NCI-H187 (cell line): ENCODE data around the gene NEURL1.

Source experiments
- DNase-seq, 2 experiments: peaks; one replicate each; lab custom pipeline; 2025; lab: John Stamatoyannopoulos, UW

Gene NEURL1, protein sequence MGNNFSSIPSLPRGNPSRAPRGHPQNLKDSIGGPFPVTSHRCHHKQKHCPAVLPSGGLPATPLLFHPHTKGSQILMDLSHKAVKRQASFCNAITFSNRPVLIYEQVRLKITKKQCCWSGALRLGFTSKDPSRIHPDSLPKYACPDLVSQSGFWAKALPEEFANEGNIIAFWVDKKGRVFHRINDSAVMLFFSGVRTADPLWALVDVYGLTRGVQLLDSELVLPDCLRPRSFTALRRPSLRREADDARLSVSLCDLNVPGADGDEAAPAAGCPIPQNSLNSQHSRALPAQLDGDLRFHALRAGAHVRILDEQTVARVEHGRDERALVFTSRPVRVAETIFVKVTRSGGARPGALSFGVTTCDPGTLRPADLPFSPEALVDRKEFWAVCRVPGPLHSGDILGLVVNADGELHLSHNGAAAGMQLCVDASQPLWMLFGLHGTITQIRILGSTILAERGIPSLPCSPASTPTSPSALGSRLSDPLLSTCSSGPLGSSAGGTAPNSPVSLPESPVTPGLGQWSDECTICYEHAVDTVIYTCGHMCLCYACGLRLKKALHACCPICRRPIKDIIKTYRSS

DNA sequence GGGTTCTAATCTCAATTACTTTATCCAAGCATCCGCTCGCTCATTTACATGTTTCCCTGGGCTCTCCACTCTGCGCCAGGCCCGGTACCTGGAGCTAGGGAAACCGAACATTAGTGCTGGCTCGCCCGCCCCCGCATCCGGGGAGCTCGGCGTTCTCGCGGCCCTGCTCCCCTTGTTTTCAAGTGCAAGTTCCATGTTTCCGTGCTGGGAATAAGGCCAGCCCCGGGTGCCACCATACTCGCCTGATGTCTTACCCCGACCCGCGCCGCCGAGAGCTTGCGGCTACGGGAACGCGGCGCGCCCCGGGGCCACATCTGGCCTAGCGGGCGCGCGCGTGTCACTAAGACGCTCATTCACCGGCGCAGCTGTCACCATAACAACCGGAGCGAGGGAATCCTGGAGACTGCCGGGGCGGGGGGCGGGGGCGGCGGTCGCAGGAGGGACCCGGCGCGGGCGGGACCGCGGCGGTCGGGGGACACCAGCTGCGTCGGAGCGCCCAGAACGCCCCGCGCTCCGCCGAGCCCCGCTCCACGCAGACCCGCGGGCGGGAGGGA lies at the start of gene NEURL1:
Gene NEURL1 (plus strand): TSS at position 344 of the 554 bp plus-strand sequence. CDS start 683 bp downstream, outside the sequence.
- peak; percentile 15 to 43 for DNase-seq

DNA sequence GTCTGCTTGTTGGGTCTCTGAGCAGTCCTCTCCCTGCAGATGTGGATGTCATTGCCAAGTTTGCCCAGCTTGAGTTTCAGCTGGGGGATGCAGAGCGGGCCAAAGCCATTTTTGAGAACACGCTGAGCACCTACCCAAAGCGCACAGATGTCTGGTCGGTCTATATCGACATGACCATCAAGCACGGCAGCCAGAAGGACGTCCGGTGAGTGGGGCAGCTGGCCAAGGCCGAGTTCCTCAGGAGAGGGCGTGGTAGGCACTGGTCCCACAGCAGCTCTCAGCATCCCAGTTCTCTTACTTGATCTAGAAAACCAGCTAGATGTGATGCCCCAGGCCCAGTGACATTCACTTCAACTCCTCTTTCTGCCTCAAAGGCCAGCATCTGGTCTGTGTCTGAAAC lies 49.0 kb upstream of the NEURL1 start:
- no peak for DNase-seq

DNA sequence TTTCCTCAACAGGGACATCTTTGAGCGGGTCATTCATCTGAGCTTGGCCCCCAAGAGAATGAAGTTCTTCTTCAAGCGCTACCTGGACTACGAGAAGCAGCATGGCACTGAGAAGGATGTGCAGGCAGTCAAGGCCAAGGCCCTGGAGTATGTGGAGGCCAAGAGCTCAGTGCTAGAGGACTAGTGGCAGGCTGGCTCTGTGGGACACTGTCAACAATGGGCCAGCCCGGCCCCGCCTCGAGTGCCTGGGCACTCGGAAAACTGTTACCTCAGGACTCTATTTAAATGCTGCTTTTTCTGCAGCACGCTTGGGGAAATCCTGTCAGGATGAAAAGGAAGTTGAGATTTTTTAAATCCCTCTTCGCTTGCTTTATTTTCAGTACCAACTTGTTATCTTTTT lies 48.1 kb upstream of the NEURL1 start:
- no peak for DNase-seq

DNA sequence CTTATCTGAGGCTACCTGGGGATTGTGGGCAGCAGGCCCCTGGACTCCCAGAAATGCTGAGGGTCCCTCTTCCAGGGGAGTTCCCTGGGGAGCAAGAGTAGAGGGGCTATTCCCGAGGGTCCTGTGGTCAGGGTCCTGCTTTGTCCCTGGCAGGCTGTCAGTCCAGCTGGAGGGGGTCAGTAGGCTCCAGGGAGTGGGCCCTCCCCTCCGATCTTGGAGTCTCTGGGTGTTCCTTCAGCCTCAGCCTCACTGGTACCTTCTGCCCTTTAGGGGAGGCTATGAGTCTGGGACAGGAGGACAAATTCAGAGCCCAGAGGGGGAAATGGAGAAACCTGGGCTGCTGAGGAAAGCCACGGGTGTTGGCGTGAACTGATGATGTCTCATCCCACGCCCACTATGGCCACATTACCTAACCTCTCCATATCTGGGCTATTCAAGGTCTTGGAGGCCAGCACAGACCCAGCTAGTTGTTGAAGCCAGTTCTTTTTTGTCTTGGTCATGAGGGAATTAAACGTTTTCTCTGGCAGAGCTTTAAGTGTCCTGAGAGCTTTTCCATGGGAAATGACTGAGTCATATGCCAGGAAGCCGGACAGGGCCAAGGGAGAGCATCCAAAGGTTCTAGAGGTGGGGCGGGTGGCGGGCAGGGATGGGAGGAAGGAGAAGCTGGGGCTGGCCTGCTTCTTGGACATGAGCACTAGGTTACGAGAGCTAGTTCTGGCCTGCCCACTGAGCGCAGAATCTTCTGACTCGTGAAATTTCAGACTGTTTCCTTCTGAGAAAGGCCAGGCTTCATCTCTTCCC lies 47.5 kb upstream of the NEURL1 start:
- no peak for DNase-seq

GRCh38 chr10:103447187-103447586 lies 46.3 kb upstream of the NEURL1 start:
- DNase-seq: no peak

- no peak for DNase-seq
These were observed 44.8 kb upstream of the NEURL1 start for GRCh38 chr10:103448746-103449145.

- DNase-seq: no peak
These were observed 44.0 kb upstream of the NEURL1 start for GRCh38 chr10:103449208-103450144.

DNA sequence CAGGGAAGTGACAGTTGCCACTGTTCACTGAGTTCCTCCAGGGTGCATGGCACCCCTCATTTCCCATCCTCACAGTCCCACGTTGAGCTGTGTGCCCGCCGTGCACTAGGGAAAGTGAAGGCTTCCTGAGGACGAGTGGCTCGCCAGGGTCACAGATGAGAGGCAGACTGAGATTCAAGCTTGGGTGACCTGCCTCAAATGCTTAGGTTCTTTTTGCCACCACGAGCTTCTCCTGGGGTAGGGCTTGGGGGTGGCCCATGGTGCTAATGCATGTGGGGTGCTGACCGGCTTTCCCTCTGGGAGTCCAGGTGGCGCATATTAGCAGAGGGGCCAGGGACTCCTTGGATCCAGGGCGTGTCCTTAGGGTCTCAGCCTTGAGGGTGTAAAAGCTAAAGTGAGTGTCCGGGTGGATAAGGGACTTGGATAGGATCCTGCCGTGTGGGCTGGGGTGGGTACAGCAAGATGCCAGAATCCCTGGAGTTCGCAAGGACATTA lies 43.3 kb upstream of the NEURL1 start:
- DNase-seq: no peak

- DNase-seq: no peak
These were observed 42.3 kb upstream of the NEURL1 start for GRCh38 chr10:103451091-103451813.

GRCh38 chr10:103451831-103452505 lies 41.5 kb upstream of the NEURL1 start, which contains the start of gene CALHM2:
Gene CALHM2, minus strand, starts transcription at chr10:103452370. Its CDS starts 2,429 bp downstream, at chr10:103449941.
- peak in 1 of 2 experiments; percentile 24 for DNase-seq

- no peak for DNase-seq
These were observed 40.8 kb upstream of the NEURL1 start for GRCh38 chr10:103452506-103453230.

- DNase-seq: no peak
These were observed 39.5 kb upstream of the NEURL1 start for GRCh38 chr10:103454026-103454425.

DNA sequence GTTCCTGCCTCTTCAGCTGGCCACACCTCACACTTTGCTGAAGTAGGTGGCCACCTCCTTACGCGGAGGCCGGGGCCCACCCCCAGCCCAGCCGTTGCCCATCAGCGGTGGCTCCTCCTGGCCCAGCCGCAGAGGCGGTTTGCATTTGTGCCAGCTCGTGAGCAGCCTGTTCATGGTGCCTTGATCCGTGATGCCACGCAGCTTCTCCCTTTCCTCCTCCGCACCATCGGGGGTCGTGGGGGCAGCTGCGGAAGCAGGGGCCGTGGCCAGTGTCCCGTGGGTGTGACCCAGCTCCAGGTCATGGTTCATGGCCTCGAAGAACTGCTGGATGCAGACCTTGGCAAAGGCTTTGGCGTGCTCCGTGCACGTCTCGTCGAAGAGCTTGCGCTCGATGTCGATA lies 38.3 kb upstream of the NEURL1 start:
- no peak for DNase-seq

DNA sequence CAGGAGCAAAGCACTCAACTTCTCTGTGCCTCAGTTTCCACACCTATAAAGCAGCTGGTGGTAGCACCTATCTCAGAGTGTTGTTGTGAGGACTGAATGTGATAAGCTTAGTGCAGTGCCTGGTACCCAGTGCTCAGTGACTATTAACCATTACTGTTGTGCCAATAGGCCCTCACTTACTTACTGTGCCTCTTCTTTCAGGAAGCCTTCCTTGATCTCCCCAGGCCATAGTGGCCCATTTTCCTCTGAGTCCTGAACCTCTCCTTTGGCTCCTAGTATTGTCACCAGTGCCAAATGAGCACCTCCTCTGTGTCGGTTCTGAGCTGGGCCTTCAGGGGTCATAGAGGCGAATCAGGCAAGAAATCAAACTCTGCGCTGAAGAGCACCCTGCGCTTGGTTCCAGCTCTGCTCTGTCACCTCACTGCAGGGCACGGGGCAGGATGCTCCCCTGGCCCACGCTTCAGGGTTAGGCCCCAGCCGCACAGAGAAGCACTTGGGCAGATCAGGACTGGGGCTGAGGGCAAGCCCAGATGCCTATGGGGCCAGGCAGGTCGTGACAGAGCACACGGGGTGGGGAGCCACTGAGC lies 37.3 kb upstream of the NEURL1 start:
- DNase-seq: no peak

DNA sequence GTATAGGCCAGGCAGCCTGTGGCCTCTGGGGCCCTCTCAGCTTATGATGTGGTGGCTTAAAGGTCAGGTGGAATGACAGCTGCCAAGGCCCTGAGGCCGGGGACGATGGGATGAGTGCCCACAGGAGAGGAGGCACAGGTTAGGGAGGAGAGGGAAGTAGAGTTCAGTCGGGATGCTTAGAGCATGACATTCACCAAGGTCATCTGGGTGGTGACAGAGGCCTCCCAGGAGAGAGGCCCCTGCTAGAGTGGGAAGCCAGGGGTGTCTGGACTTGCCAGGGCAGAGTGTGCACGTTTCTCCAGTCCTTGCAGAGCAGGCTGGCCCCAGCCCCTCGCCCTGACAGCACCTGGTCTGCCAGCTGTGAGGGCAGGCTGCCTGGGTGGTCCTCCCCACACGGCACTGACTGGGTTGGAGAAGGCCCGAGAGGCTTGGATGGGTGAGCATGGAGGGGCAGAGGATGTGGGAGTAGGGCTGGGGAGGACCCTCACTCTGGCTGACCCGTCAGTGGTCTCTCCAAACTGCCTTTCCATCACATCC lies 36.3 kb upstream of the NEURL1 start:
- DNase-seq: no peak

DNA sequence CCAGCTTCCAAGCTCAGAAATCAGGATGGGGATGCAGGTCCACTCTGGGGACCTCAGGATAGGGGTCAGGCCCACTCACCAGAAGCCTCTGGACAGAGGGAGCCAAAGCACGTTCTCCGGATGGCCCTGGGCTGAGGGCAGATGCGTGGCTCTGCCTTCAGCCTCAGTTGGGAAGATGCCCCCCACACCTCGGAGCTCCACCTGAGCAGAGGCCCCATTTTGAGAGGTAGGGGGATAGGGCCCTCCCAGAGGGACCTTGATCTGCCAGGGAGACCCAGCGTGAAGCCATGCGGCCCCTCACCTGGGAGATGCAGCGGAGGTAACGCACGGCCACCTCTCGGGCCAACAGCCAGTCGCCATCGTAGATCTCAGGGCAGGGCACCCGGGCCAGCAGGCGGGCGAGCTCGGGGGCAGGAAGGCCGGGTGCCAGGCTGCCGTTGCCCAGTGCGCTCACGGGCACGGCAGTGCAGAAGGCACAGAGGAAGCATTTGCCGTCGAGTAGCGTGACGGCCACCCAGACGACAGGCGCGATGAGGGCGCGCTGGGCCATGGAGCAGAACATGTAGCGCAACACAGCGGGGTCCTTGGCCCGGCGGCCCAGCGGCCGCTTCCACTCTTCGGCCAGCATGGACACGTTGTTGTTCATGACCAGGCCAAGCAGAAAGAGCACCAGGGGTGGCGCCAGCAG lies 35.5 kb upstream of the NEURL1 start:
- no peak for DNase-seq

DNA sequence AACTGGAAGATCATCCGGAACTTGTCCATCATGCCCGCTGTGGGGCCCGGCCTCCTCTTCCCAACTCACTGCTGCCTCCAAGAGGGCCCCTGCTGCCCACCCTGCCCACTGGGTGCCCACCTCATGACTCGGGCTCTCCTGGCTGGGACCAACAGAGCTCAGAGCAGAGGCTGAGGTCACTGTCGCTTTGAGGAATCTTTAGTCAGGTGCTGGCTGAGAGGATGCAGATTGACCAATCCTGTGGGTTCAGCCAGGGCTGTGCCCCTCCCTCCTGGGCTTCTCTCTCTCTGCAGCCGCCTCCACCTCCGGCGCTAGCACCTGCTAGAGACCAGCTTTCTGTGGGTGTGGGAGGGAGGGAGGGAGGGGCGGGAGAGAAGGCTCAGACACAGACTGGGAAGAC lies 34.8 kb upstream of the NEURL1 start, which contains the start of gene CALHM1:
Gene CALHM1 (minus strand): TSS at position 181 of the 400 bp plus-strand sequence. CDS start 149 bp downstream, at position 32.
- peak; percentile 28 to 58 for DNase-seq

DNA sequence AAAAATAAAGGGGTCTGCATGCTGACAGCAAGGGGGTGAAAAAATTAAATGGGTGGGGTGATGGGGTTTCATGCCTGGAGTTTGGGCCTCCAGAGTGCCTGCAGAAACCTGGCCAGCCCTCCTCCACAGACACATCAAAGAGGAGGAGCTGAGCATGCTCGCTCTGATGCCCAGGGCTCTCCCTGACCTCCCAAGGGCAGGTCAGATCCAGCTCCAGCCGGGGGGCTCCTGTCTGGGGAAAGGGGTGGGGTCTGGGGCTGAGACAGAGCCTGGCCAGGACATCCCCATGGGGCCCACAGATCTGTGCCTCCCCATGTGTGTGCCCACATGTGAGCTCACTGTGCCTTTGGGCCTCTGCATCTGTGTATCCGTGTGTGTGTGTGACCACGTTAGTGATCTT lies 33.9 kb upstream of the NEURL1 start:
- no peak for DNase-seq
